HEK293 (cell line): ENCODE results near the gene TIGAR.

Source experiments
- CTCF ChIA-PET: fragments of 350-600 bp; formaldehyde crosslinking; extraction: SDS; loops from one replicate; lab custom pipeline; 2021; ENCODE audit warnings: antibody characterized with exemption; lab: Yijun Ruan, JAX
- POLR2A ChIA-PET: fragments of 300-600 bp; formaldehyde crosslinking; extraction: SDS; loops from one replicate; lab custom pipeline; 2020; ENCODE audit warnings: antibody characterized with exemption, inconsistent platforms; lab: Yijun Ruan, JAX
- H3K27ac ChIP-seq: fragments of 200-500 bp; sonication (Bioruptor generic); 2 replicates; pipeline ENCODE4 v1.5.1; 2014; ENCODE audit warnings: low read depth, low read length, control low read depth, inconsistent platforms; ENCODE audit errors: extremely low read depth
- H3K36me3 ChIP-seq, 2 experiments: fragments of 200-500 bp in 1 of 2; sonication (Bioruptor generic) in 1 of 2; 1 replicate in 1 of 2; 2 replicates in 1 of 2; pipeline ENCODE4 v1.5.1; 2014 to 2017; ENCODE audit warnings: inconsistent platforms in 2 of 2, low read length in 2 of 2; ENCODE audit not compliant: control insufficient read depth in 2 of 2, insufficient read depth in 1 of 2
- H3K4me1 ChIP-seq: fragments of 200-500 bp; sonication (Bioruptor generic); 2 replicates; pipeline ENCODE4 v1.5.1; 2014; ENCODE audit warnings: mild to moderate bottlenecking, low read length, inconsistent platforms; ENCODE audit not compliant: control insufficient read depth, insufficient read depth
- H3K4me3 ChIP-seq: 2 replicates; pipeline ENCODE4 v1.5.1; 2011; ENCODE audit warnings: low read depth, mild to moderate bottlenecking, control low read depth, low read length, moderate library complexity
- H3K9me3 ChIP-seq: fragments of 200-500 bp; sonication (Bioruptor generic); 2 replicates; pipeline ENCODE4 v1.5.1; 2014; ENCODE audit warnings: low read depth, low read length, inconsistent platforms; ENCODE audit not compliant: control insufficient read depth, insufficient read depth
- EGR2 ChIP-seq: fragments of 450-650 bp; formaldehyde crosslinking; IDR thresholded peaks from 2 replicates; pipeline ENCODE4 v1.5.1; 2016; ENCODE audit warnings: low read depth, missing biosample characterization, missing genetic modification characterization
- HOXC10 ChIP-seq: sonication (generic); formaldehyde crosslinking; IDR thresholded peaks from 2 replicates; pipeline ENCODE4 v1.8.1; 2023; ENCODE audit warnings: mild to moderate bottlenecking, missing genetic modification reagents
- INSM2 ChIP-seq: fragments of 450-650 bp; formaldehyde crosslinking; IDR thresholded peaks from 2 replicates; pipeline ENCODE4 v1.5.1; 2016; ENCODE audit warnings: missing biosample characterization, missing genetic modification characterization
- SALL2 ChIP-seq: fragments of 450-650 bp; formaldehyde crosslinking; IDR thresholded peaks from 2 replicates; pipeline ENCODE4 v1.5.0; 2017; ENCODE audit warnings: missing biosample characterization, mild to moderate bottlenecking, missing genetic modification characterization, borderline replicate concordance
- ZBTB11 ChIP-seq: fragments of 450-650 bp; formaldehyde crosslinking; conservative IDR thresholded peaks from 2 replicates; pipeline ENCODE4 v1.5.1; 2016; ENCODE audit warnings: low read depth, missing biosample characterization, missing genetic modification characterization
- ZBTB21 ChIP-seq: fragments of 450-650 bp; formaldehyde crosslinking; IDR thresholded peaks from 2 replicates; pipeline ENCODE4 v1.5.1; 2017; ENCODE audit warnings: missing biosample characterization, missing genetic modification characterization
- ZBTB26 ChIP-seq: fragments of 450-650 bp; formaldehyde crosslinking; optimal IDR thresholded peaks from 2 replicates; pipeline ENCODE3; 2016; ENCODE audit warnings: missing biosample characterization, mild to moderate bottlenecking, missing genetic modification characterization
- ZNF10 ChIP-seq: fragments of 450-650 bp; formaldehyde crosslinking; IDR thresholded peaks from 2 replicates; pipeline ENCODE4 v1.5.1; 2017; ENCODE audit warnings: missing biosample characterization, missing genetic modification characterization
- ZNF24 ChIP-seq: fragments of 450-650 bp; formaldehyde crosslinking; IDR thresholded peaks from 2 replicates; pipeline ENCODE4 v1.5.1; 2016; ENCODE audit warnings: missing biosample characterization, missing genetic modification characterization
- ZNF274 ChIP-seq, 2 experiments: fragments of 200-500 bp in 1 of 2; fragments of 450-650 bp in 1 of 2; sonication (Bioruptor generic) in 1 of 2; formaldehyde crosslinking in 1 of 2; IDR thresholded peaks; 2 replicates each; pipeline versions ENCODE4 v1.5.1 to v1.6.1; 2014 to 2016; ENCODE audit warnings: borderline replicate concordance in 1 of 2, inconsistent platforms in 1 of 2, low read length in 1 of 2, missing biosample characterization in 1 of 2, missing genetic modification characterization in 1 of 2
- ZNF350 ChIP-seq: fragments of 450-650 bp; formaldehyde crosslinking; IDR thresholded peaks from 2 replicates; pipeline ENCODE4 v1.5.0; 2017; ENCODE audit warnings: missing biosample characterization, mild to moderate bottlenecking, missing genetic modification characterization
- ZNF362 ChIP-seq: fragments of 450-650 bp; formaldehyde crosslinking; IDR thresholded peaks from 2 replicates; pipeline ENCODE4 v1.5.1; 2016; ENCODE audit warnings: missing biosample characterization, missing genetic modification characterization
- ZNF416 ChIP-seq: fragments of 450-650 bp; formaldehyde crosslinking; IDR thresholded peaks from 2 replicates; pipeline ENCODE4 v1.5.1; 2016; ENCODE audit warnings: missing biosample characterization, missing genetic modification characterization
- ZNF433 ChIP-seq: fragments of 450-650 bp; formaldehyde crosslinking; IDR thresholded peaks from 2 replicates; pipeline ENCODE4 v1.5.1; 2016; ENCODE audit warnings: missing biosample characterization, missing genetic modification characterization, low read depth
- ZNF488 ChIP-seq: fragments of 450-650 bp; formaldehyde crosslinking; IDR thresholded peaks from 2 replicates; pipeline ENCODE4 v1.5.1; 2016; ENCODE audit warnings: missing biosample characterization, missing genetic modification characterization
- ZNF548 ChIP-seq: fragments of 450-650 bp; formaldehyde crosslinking; IDR thresholded peaks from 2 replicates; pipeline ENCODE4 v1.5.1; 2016; ENCODE audit warnings: missing biosample characterization, missing genetic modification characterization
- ZNF561 ChIP-seq: fragments of 450-650 bp; IDR thresholded peaks from 2 replicates; pipeline ENCODE4 v1.5.1; 2018; ENCODE audit warnings: missing biosample characterization, missing genetic modification characterization, borderline replicate concordance
- ZNF654 ChIP-seq: fragments of 450-650 bp; formaldehyde crosslinking; IDR thresholded peaks from 2 replicates; pipeline ENCODE4 v1.5.1; 2016; ENCODE audit warnings: low read depth, missing biosample characterization, missing genetic modification characterization
- ZNF777 ChIP-seq: fragments of 450-650 bp; formaldehyde crosslinking; IDR thresholded peaks from 2 replicates; pipeline ENCODE4 v1.5.1; 2017; ENCODE audit warnings: missing biosample characterization, missing genetic modification characterization, borderline replicate concordance
- ZSCAN4 ChIP-seq: fragments of 450-650 bp; formaldehyde crosslinking; IDR thresholded peaks from 2 replicates; pipeline ENCODE4 v1.5.1; 2017; ENCODE audit warnings: missing biosample characterization, missing genetic modification characterization

TIGAR gene

GRCh38 chr12:4320497-4320852 lies 538 bp upstream of the TIGAR start (continued):
- TF ChIP-seq ZNF350 (tag by site-specific recombination) (no peak), ZNF433 (tag by site-specific recombination) (no peak), ZNF548 (tag by site-specific recombination) (no peak), EGR2 (tag by site-specific recombination) (0 out of 2 replicates have a peak, but pooled peaks have one; percentile 29), ZNF654 (no peak), SALL2 (tag by site-specific recombination) (no peak), ZNF416 (no peak), ZNF561 (tag by site-specific recombination) (no peak)

- CTCF ChIA-PET: interaction anchor here (0.6 to 1.3 kb wide), 3 partner anchors 16 to 325 kb away, joined by 3 read pairs; no protein-coding TSS in a partner anchor
- TF ChIP-seq ZNF777 (no peak), ZSCAN4 (tag by site-specific recombination) (no peak), ZNF362 (tag by site-specific recombination) (0 out of 2 replicates have a peak, but pooled peaks have one; percentile 23), ZBTB26 (tag by site-specific recombination) (no peak), INSM2 (tag by site-specific recombination) (no peak), ZNF10 (tag by site-specific recombination) (no peak), ZNF488 (no peak), ZNF24 (tag by site-specific recombination) (no peak)
- TF ChIP-seq, all 188 proteins: peak for 1
- no peak overlapping the region for H3K4me3 ChIP-seq
- H3K9me3 ChIP-seq: no peaks in the 10 kb centered on the region
- POLR2A ChIA-PET: no interaction called here
- H3K4me1 ChIP-seq: peaks cover 3% of the 10 kb centered on the region; the same call in 1 of the 2 replicates
- H3K36me3 ChIP-seq: peaks cover 3 to 9% of the 10 kb centered on the region in 2 experiments; a peak in 2 of 3 replicates
- H3K27ac ChIP-seq: no peak overlapping the region
Measured at GRCh38 chr12:4322726-4323125, 1.7 kb downstream of the TIGAR start.

- Histone ChIP-seq H3K4me3 (no peak overlapping the region), H3K36me3 (peaks cover 3 to 9% of the 10 kb centered on the region in 2 experiments; a peak in 2 of 3 replicates), H3K27ac (no peak overlapping the region), H3K4me1 (peaks cover 3% of the 10 kb centered on the region; the same call in 1 of the 2 replicates)
- POLR2A ChIA-PET: no interaction called here
- TF ChIP-seq ZNF274 (IDR thresholded peaks at IDR 0.05; ENCODE audit: low read length) (no peak), ZNF274 (tag by site-specific recombination; IDR thresholded peaks at IDR 0.05; ENCODE audit: borderline replicate concordance) (no peak), ZBTB11 (tag by site-specific recombination) (no peak), ZBTB21 (no peak), HOXC10 (CRISPR knock-in tag) (no peak)
- TF ChIP-seq, all 188 proteins: peak for 0
- no peaks in the 10 kb centered on the region for H3K9me3 ChIP-seq
- CTCF ChIA-PET: interaction anchor here (1.0 kb wide), 2 partner anchors 30 to 46 kb away, joined by 3 to 4 read pairs; no protein-coding TSS in a partner anchor
Measured at GRCh38 chr12:4323396-4323795, 2.4 kb downstream of the TIGAR start.
